Measurements from ENCODE around the gene ARHGAP24. TPM values are rescaled to one million over a fixed set of nuclear protein-coding genes. Genes with fewer than 3 reads are reported as not detected.

Gene ARHGAP24
- total RNA-seq, 1 donor from 2014 or later, result 34.2 TPM

DNA sequence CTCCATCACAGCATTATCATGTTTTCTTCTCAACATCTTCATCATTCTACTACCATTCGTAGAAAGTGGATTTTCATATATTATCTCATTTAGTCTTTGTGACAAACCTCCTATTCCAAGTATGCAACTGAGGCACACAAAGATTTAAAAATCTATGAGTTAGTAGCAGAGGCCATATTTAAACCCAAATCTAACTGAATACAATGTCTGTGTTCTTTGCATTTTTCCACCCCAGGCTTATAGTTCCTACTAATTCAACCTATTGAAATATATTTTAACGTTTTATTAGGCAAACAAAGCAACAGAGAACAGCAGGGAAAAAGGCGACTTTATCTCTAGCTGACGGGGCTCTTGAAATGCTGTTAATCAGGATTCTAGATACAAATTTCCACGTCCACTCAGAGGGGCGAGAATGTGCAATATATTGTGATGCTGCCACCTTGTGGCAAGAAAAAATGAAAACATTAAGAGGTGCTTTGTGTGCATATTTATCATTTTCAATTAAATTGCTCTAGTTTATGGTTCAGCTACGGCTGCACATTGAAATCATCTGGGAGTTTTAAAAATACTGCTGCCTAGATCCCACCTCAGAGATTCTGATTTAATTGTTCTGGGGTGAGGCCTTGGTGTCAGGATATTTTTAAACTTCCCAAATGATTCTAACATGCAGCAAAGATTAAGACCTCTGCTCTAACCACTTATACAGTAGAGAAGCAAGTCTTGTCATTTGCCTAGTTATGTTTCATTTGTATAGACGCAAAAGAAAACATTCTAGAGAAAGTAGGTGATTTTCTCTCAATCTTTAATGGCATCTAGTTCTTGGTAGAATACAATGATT, 569.0 kb downstream of the ARHGAP24 start:
- DNase-seq (ENCODE audit: extremely low read depth, low read depth, low spot score), result peak; percentile 62

GRCh38 chr4:86044593-86044985, 569.6 kb downstream of the ARHGAP24 start:
- DNase-seq (ENCODE audit: extremely low read depth, low read depth, low spot score), result no peak

DNA sequence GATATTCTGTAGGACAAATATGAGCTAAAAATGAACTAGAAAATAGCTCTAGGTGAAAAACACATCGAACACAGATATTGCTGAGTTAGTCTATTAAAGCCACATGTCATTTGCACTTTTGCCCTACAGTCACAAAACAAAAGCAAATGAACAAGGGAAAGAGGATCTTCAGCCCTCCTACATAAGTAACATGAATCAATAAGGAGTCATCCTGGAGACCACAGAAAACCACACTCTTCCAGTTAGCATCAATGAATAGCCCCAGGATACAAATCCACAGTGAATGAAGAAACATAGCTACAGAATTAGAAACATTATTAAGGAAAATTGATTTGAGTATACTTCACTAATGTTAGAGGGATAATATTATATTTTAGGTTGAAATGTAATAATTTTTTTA, 573.5 kb downstream of the ARHGAP24 start:
- no peak for DNase-seq (ENCODE audit: extremely low read depth, low read depth, low spot score)

- DNase-seq (ENCODE audit: extremely low read depth, low read depth, low spot score), result no peak
These were observed 575.5 kb downstream of the ARHGAP24 start for GRCh38 chr4:86050496-86050895.
